ENCODE data around the gene KRT8.

KRT8 gene

DNA sequence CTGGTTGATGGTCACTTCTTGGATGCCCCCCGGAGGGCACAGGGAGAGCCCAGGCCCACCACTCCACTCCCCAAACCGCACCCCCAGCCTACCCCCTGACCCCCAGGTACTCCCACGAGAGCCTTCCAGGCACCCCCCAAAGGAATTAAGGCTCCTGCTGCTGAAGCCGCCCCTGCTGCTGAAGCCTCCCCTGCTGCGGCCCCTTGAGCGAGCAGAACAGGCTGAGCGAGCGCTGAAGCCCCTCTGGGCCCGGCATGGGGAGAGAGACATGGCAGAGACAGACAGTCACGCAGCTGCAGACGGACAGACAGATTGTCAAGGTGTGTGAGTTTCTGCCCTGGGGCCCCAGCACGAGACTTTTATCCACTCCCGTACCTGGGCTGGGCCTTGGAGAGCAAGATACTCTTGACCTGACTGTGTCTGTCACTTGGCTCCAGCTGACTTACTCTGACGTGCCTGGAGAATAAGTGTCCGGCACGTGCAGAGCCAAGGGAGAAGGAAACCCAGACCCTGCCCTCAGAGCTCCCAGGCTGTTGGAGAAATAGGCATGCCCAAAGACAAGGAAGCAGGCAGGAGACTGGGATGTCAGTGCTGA is 56.1 kb downstream of the KRT8 start, which contains the start of gene KRT78:
Gene KRT78 (minus strand): TSS at position 334 of the 595 bp plus-strand sequence. CDS start 64 bp downstream, at position 270.
- DNase-seq (ENCODE audit: low spot score) (no peak), FAIRE-seq (no peak)

DNA sequence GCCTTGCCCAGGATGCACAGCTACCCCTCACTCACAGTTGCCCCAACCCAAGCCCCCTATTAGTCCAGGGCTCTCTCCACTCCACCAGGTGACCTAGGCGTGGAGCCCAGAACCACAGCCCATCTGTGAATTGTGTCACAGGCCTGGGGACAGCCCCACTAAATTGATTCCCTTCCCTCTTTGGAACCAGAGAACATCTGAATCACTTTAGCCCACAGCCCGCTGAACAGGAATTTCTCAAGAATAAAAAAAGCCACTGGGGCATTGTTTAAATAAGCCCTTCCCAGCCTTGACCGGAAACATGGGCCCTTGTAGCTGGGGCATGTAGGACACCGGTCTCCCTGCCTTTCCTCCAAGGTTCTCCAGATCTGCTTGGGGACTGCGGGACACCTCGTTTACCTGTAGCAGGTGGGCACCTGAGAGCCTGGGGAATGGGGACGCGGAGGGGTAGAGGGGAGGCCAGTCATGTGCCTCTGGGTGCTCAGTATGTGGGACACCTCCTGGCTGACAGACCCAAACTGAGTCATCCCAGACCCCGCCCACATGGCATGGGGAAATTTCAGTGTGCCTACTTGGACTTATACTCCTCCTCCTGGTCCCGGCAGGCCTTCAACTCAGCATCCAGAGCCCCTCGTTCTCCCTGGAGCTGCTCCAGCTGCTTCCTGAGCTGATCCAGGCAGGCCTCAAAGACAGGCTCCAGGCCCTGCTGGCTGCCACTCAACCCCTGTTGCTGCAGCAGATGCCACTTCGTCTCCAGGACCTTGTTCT is 57.4 kb downstream of the KRT8 start:
- DNase-seq (ENCODE audit: low spot score) (peak; percentile 37), FAIRE-seq (no peak)

Measured in urothelium cell line (cell line).